Hepatocyte (in vitro differentiated cells): Measurements from ENCODE around the gene SLF2.

ENCODE experiments used
- EZH2phosphoT487 ChIP-seq: fragments of 200-600 bp; sonication (generic); IDR thresholded peaks from one replicate; pipeline ENCODE4 v1.6.1; 2018; ENCODE audit warnings: antibody characterized with exemption, mild to moderate bottlenecking, low read depth, moderate library complexity; ENCODE audit not compliant: unreplicated experiment, severe bottlenecking
- TF ChIP-seq, protein P1 (sequence below): fragments of 200-600 bp; sonication (generic); IDR thresholded peaks from 2 replicates; pipeline ENCODE4 v1.5.1; 2016; ENCODE audit warnings: antibody characterized with exemption, mild to moderate bottlenecking; ENCODE audit not compliant: poor library complexity

DNA sequence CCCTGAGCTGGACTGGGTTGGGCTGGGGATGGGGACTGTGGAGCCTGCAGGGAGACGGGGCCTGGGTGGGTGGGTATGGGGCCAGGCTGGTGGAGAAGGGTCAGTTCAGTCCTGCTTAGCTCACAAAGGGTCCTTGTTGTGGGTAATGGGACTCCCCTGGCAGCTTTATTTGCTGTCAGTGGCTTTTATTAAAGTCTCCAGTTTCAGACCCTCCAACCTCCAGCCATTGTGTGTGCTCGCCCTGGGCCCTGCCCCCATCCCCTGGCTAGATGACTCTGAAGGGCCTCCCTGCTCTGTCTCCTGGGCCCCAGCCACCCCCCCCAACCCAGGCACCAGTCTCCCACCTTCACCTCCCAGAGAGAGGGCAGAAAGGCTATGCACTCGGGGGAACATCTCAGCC is 44.4 kb upstream of the SLF2 start:
- TF ChIP-seq, protein P1, sequence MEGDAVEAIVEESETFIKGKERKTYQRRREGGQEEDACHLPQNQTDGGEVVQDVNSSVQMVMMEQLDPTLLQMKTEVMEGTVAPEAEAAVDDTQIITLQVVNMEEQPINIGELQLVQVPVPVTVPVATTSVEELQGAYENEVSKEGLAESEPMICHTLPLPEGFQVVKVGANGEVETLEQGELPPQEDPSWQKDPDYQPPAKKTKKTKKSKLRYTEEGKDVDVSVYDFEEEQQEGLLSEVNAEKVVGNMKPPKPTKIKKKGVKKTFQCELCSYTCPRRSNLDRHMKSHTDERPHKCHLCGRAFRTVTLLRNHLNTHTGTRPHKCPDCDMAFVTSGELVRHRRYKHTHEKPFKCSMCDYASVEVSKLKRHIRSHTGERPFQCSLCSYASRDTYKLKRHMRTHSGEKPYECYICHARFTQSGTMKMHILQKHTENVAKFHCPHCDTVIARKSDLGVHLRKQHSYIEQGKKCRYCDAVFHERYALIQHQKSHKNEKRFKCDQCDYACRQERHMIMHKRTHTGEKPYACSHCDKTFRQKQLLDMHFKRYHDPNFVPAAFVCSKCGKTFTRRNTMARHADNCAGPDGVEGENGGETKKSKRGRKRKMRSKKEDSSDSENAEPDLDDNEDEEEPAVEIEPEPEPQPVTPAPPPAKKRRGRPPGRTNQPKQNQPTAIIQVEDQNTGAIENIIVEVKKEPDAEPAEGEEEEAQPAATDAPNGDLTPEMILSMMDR, result no peak
- no peak for TF ChIP-seq EZH2phosphoT487
